Measurements from ENCODE around the gene TMEM31. TPM values are rescaled to one million over a fixed set of nuclear protein-coding genes. Genes with fewer than 3 reads are reported as not detected.
A peak's percentile ranks its signal among the peaks of the same experiment; 100 is the strongest.

The TMEM31 gene
- total RNA-seq, 1 experiment from 2014 or later, result not detected

DNA sequence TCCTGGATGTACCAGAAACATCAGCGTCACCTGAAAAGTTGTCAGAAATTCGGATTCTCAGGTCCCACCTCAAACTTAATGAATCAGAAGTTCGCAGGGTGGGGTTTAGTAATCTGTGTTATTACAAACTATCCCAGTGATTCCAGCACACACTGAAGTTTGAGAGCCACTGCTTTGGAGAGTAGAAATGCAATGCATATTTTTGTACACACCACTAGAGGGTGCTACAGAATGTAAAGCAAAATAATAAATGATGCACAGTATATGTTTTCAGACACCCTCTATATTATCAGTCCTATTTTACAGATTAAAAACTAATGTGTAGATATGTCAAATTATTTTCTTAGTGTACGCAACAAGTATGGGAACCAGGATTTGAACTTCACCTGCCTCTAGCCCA is 21.8 kb upstream of the TMEM31 start:
- no TSS peak for BruUV-seq (replicated peaks)
- Histone ChIP-seq H4K20me1 (ENCODE audit: insufficient read depth) (no peaks in the 10 kb centered on the region), H2AFZ (ENCODE audit: low read depth, low read length, poor library complexity, severe bottlenecking) (no peak overlapping the region), H3K9me2 (ENCODE audit: insufficient read depth) (no peaks in the 10 kb centered on the region), H3K27ac (ENCODE audit: low read depth, low read length) (no peak overlapping the region), H3K27me3 (ENCODE audit: insufficient read depth, low read length) (no peaks in the 10 kb centered on the region), H3K4me2 (ENCODE audit: low read length) (peak overlapping the region; percentile 83; the same call in 1 of the 2 replicates), H3K79me2 (ENCODE audit: insufficient read depth, low read length) (peaks cover 26% of the 10 kb centered on the region), H3K4me1 (ENCODE audit: control insufficient read depth in 1 of 2, insufficient read depth in 2 of 2, low read length in 2 of 2) (peaks cover 2 to 17% of the 10 kb centered on the region in 2 experiments; a peak in 3 of 4 replicates), H3K4me3 (replicated peaks in 1 of 2; ENCODE audit: low read depth in 1 of 2, low read length in 2 of 2) (no peak overlapping the region), H3K9me3 (ENCODE audit: control insufficient read depth in 1 of 2, insufficient read depth in 1 of 2, low read depth in 1 of 2, low read length in 2 of 2) (no peaks in the 10 kb centered on the region), H3K9ac (ENCODE audit: low read length) (no peak overlapping the region), H3K36me3 (ENCODE audit: control insufficient read depth in 1 of 2, insufficient read depth in 2 of 2, low read length in 2 of 2) (peaks cover 8 to 12% of the 10 kb centered on the region in 2 experiments; a peak in 3 of 4 replicates)
- CTCF ChIA-PET, result no interaction called here
- POLR2A ChIA-PET, result no interaction called here
- intact Hi-C loops (cut with micrococcal nuclease), result loop anchor here (1.0 to 5.0 kb wide), 3 partner anchors 84 to 157 kb away; no protein-coding TSS in a partner anchor
- RAD21 ChIA-PET (ENCODE audit: low non-redundant PET in 1 of 2, low total read pairs in 2 of 2, uncharacterized antibody in 2 of 2, unreplicated experiment in 2 of 2), result no interaction called here
- DNase-seq (ENCODE audit: low read depth, low spot score), result no peak
- no peak for ATAC-seq
- no peak for TF ChIP-seq POLR2AphosphoS5 (IDR thresholded peaks at IDR 0.05; ENCODE audit: low read depth, low read length)
- peak in 2 of 3 experiments; percentile 44 to 65; a peak in 3 of 6 replicates for TF ChIP-seq CTCF (IDR thresholded peaks at IDR 0.05 in 2 of 3, conservative IDR thresholded peaks at IDR 0.05 in 1 of 3; ENCODE audit: borderline replicate concordance in 1 of 3, insufficient read depth in 1 of 3, low read depth in 2 of 3, low read length in 2 of 3)

GRCh38 chrX:103691059-103691458 is 19.6 kb upstream of the TMEM31 start:
- ChIA-PET POLR2A (no interaction called here), CTCF (no interaction called here), RAD21 (ENCODE audit: low non-redundant PET in 1 of 2, low total read pairs in 2 of 2, uncharacterized antibody in 2 of 2, unreplicated experiment in 2 of 2) (no interaction called here)
- H4K20me1 ChIP-seq (ENCODE audit: insufficient read depth), result no peaks in the 10 kb centered on the region
- H3K27me3 ChIP-seq (ENCODE audit: insufficient read depth, low read length), result no peaks in the 10 kb centered on the region
- BruUV-seq (replicated peaks), result no TSS peak
- no peak for ATAC-seq
- no peaks in the 10 kb centered on the region for H3K9me3 ChIP-seq (ENCODE audit: control insufficient read depth in 1 of 2, insufficient read depth in 1 of 2, low read depth in 1 of 2, low read length in 2 of 2)
- H3K4me3 ChIP-seq (replicated peaks in 1 of 2; ENCODE audit: low read depth in 1 of 2, low read length in 2 of 2), result no peak overlapping the region
- no peaks in the 10 kb centered on the region for H3K36me3 ChIP-seq (ENCODE audit: control insufficient read depth in 1 of 2, insufficient read depth in 2 of 2, low read length in 2 of 2)
- intact Hi-C loops (cut with micrococcal nuclease), result no loop called here
- H3K9me2 ChIP-seq (ENCODE audit: insufficient read depth), result no peaks in the 10 kb centered on the region
- no peak overlapping the region for H3K9ac ChIP-seq (ENCODE audit: low read length)
- peaks cover 5% of the 10 kb centered on the region for H3K79me2 ChIP-seq (ENCODE audit: insufficient read depth, low read length)
- H3K4me2 ChIP-seq (ENCODE audit: low read length), result no peak overlapping the region
- DNase-seq (ENCODE audit: low read depth, low spot score), result no peak
- H3K4me1 ChIP-seq (ENCODE audit: control insufficient read depth in 1 of 2, insufficient read depth in 2 of 2, low read length in 2 of 2), result peaks cover 2 to 12% of the 10 kb centered on the region in 2 experiments; a peak in 2 of 4 replicates
- H2AFZ ChIP-seq (ENCODE audit: low read depth, low read length, poor library complexity, severe bottlenecking), result no peak overlapping the region
- H3K27ac ChIP-seq (ENCODE audit: low read depth, low read length), result no peak overlapping the region
- TF ChIP-seq POLR2A (IDR thresholded peaks at IDR 0.05; ENCODE audit: borderline replicate concordance, extremely low read depth, insufficient read depth, insufficient read length) (no peak), EZH2phosphoT487 (IDR thresholded peaks at IDR 0.05; ENCODE audit: borderline replicate concordance) (no peak), ZFX (IDR thresholded peaks at IDR 0.05) (no peak), YY1 (IDR thresholded peaks at IDR 0.05; ENCODE audit: extremely low read depth, insufficient replicate concordance, low read depth, low read length) (no peak), SP1 (IDR thresholded peaks at IDR 0.05; ENCODE audit: low read depth) (no peak), JUND (IDR thresholded peaks at IDR 0.05) (no peak), ATF3 (IDR thresholded peaks at IDR 0.05) (no peak), ZNF274 (IDR thresholded peaks at IDR 0.05; ENCODE audit: low read depth, low read length) (no peak), CTCF (IDR thresholded peaks at IDR 0.05 in 2 of 3, conservative IDR thresholded peaks at IDR 0.05 in 1 of 3; ENCODE audit: borderline replicate concordance in 1 of 3, insufficient read depth in 1 of 3, low read depth in 2 of 3, low read length in 2 of 3) (no peak), RAD21 (IDR thresholded peaks at IDR 0.05; ENCODE audit: low read depth) (no peak)
- TF ChIP-seq, protein P1, sequence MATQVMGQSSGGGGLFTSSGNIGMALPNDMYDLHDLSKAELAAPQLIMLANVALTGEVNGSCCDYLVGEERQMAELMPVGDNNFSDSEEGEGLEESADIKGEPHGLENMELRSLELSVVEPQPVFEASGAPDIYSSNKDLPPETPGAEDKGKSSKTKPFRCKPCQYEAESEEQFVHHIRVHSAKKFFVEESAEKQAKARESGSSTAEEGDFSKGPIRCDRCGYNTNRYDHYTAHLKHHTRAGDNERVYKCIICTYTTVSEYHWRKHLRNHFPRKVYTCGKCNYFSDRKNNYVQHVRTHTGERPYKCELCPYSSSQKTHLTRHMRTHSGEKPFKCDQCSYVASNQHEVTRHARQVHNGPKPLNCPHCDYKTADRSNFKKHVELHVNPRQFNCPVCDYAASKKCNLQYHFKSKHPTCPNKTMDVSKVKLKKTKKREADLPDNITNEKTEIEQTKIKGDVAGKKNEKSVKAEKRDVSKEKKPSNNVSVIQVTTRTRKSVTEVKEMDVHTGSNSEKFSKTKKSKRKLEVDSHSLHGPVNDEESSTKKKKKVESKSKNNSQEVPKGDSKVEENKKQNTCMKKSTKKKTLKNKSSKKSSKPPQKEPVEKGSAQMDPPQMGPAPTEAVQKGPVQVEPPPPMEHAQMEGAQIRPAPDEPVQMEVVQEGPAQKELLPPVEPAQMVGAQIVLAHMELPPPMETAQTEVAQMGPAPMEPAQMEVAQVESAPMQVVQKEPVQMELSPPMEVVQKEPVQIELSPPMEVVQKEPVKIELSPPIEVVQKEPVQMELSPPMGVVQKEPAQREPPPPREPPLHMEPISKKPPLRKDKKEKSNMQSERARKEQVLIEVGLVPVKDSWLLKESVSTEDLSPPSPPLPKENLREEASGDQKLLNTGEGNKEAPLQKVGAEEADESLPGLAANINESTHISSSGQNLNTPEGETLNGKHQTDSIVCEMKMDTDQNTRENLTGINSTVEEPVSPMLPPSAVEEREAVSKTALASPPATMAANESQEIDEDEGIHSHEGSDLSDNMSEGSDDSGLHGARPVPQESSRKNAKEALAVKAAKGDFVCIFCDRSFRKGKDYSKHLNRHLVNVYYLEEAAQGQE (IDR thresholded peaks at IDR 0.05; ENCODE audit: low read depth), result no peak

Measured in HCT116 (cell line).